ENCODE measurements around the gene B9D1.

Gene B9D1

GRCh38 chr17:19316761-19317358, 45.7 kb downstream of the B9D1 start:
- DNase-seq, result no peak

- no peak for DNase-seq
Observed at GRCh38 chr17:19315104-19315503, 47.4 kb downstream of the B9D1 start.

- no peak for DNase-seq
Observed at GRCh38 chr17:19313746-19314651, 48.5 kb downstream of the B9D1 start.

GRCh38 chr17:19313066-19313745, 49.3 kb downstream of the B9D1 start:
- DNase-seq, result no peak

- no peak for DNase-seq
Observed at GRCh38 chr17:19312406-19312805, 50.1 kb downstream of the B9D1 start.

GRCh38 chr17:19311421-19312215, 50.9 kb downstream of the B9D1 start:
- no peak for DNase-seq

GRCh38 chr17:19311016-19311415, 51.5 kb downstream of the B9D1 start:
- no peak for DNase-seq

- DNase-seq, result no peak
Observed at GRCh38 chr17:19310151-19310550, 52.4 kb downstream of the B9D1 start.

- no peak for DNase-seq
Observed at GRCh38 chr17:19309701-19310100, 52.8 kb downstream of the B9D1 start.

- DNase-seq, result no peak
Observed at GRCh38 chr17:19308398-19308797, 54.1 kb downstream of the B9D1 start.

- no peak for DNase-seq
Observed at GRCh38 chr17:19307521-19307920, 55.0 kb downstream of the B9D1 start.

- DNase-seq, result peak; percentile 10
Observed at GRCh38 chr17:19306160-19307111, 56.1 kb downstream of the B9D1 start.

GRCh38 chr17:19305761-19306159, 56.8 kb downstream of the B9D1 start:
- DNase-seq, result no peak

- DNase-seq, result no peak
Observed at GRCh38 chr17:19305256-19305655, 57.3 kb downstream of the B9D1 start.

- DNase-seq, result no peak
Observed at GRCh38 chr17:19304751-19305150, 57.8 kb downstream of the B9D1 start.

- DNase-seq, result no peak
Observed at GRCh38 chr17:19304209-19304608, 58.3 kb downstream of the B9D1 start.

- no peak for DNase-seq
Observed at GRCh38 chr17:19303367-19303776, 59.2 kb downstream of the B9D1 start.

GRCh38 chr17:19302791-19303331, 59.7 kb downstream of the B9D1 start:
- no peak for DNase-seq

GRCh38 chr17:19301973-19302372, 60.5 kb downstream of the B9D1 start:
- DNase-seq, result no peak

- no peak for DNase-seq
Observed at GRCh38 chr17:19301274-19301951, 61.1 kb downstream of the B9D1 start.

- DNase-seq, result no peak
Observed at GRCh38 chr17:19299866-19300265, 62.7 kb downstream of the B9D1 start.

Measured in effector CD4-positive, alpha-beta T cell (primary cell).